HCT116 (cell line): Measurements from ENCODE around the gene SHANK3. TPM values are rescaled to one million over a fixed set of nuclear protein-coding genes. Genes with fewer than 3 reads are reported as not detected.

Experiments used
- ATAC-seq: fragments of 200-7000 bp; cut with Tn5 transposase; 2 replicates; pipeline ENCODE4 v1.9.1; 2020; ENCODE audit warnings: mild to moderate bottlenecking, moderate library complexity
- BruUV-seq: library from RNA; stranded (reverse); fragments of 400-500 nt; replicated peaks from 2 replicates; lab custom pipeline; 2021; lab: Mats Ljungman, UMichigan
- CTCF ChIA-PET: fragments of 300-600 bp; sonication (Branson Sonifier 250); formaldehyde crosslinking; loops from one replicate; lab custom pipeline; 2021; ENCODE audit warnings: antibody characterized with exemption; lab: Charles Lee
- POLR2A ChIA-PET: fragments of 300-600, 350-600 bp; sonication (Branson Sonifier 250); formaldehyde crosslinking; loops from one replicate; lab custom pipeline; 2021; ENCODE audit warnings: antibody characterized with exemption; lab: Charles Lee
- RAD21 ChIA-PET, 2 experiments: fragments of 300-600 bp; sonication (Branson Sonifier 250); formaldehyde crosslinking; loops; one replicate each; lab custom pipeline; 2023; ENCODE audit warnings: low total read pairs in 2 of 2; ENCODE audit not compliant: uncharacterized antibody in 2 of 2, unreplicated experiment in 2 of 2, low non-redundant PET in 1 of 2; lab: Charles Lee
- DNase-seq: peaks from one replicate; pipeline ENCODE4 v3.0.0-alpha.2; 2010; ENCODE audit warnings: low read depth, low spot score
- H2AFZ ChIP-seq: fragments of 200-600 bp; shearing (Covaris generic), sonication (generic); 2 replicates; pipeline ENCODE4 v1.6.1; 2017; ENCODE audit warnings: low read depth, mixed run types, mixed read lengths, antibody characterized with exemption, low read length; ENCODE audit not compliant: poor library complexity, severe bottlenecking
- H3K27ac ChIP-seq: 2 replicates; pipeline ENCODE4 v1.5.1; 2012; ENCODE audit warnings: low read depth, low read length
- H3K27me3 ChIP-seq: fragments of 200-600 bp; sonication (generic); 2 replicates; pipeline ENCODE4 v1.6.1; 2016; ENCODE audit warnings: mixed run types, low read length, mixed read lengths; ENCODE audit not compliant: insufficient read depth
- H3K36me3 ChIP-seq, 2 experiments: fragments of 200-500 bp in 1 of 2; fragments of 200-600 bp in 1 of 2; sonication (Bioruptor generic) in 1 of 2; sonication (generic) in 1 of 2; 2 replicates each; pipeline versions ENCODE4 v1.5.1 to v1.6.1; 2014 to 2016; ENCODE audit warnings: low read length in 2 of 2, inconsistent platforms in 1 of 2, mixed read lengths in 1 of 2, mixed run types in 1 of 2; ENCODE audit not compliant: insufficient read depth in 2 of 2, control insufficient read depth in 1 of 2
- H3K4me1 ChIP-seq, 2 experiments: fragments of 200-600 bp in 1 of 2; sonication (generic) in 1 of 2; 2 replicates each; pipeline versions ENCODE4 v1.5.1 to v1.6.1; 2012 to 2017; ENCODE audit warnings: low read length in 2 of 2, inconsistent platforms in 1 of 2, mild to moderate bottlenecking in 1 of 2, mixed read lengths in 1 of 2, mixed run types in 1 of 2, moderate library complexity in 1 of 2; ENCODE audit not compliant: insufficient read depth in 2 of 2, control insufficient read depth in 1 of 2
- H3K4me2 ChIP-seq: fragments of 200-600 bp; sonication (generic); 2 replicates; pipeline ENCODE4 v1.6.1; 2017; ENCODE audit warnings: mixed run types, low read length, mixed read lengths
- H3K4me3 ChIP-seq, 2 experiments: fragments of 200-600 bp in 1 of 2; sonication (generic) in 1 of 2; replicated peaks in 1 of 2; 2 replicates each; pipeline ENCODE4 v1.5.1; 2011 to 2016; ENCODE audit warnings: low read length in 2 of 2, control low read depth in 1 of 2, low read depth in 1 of 2, mild to moderate bottlenecking in 1 of 2, mixed read lengths in 1 of 2, mixed run types in 1 of 2
- H3K79me2 ChIP-seq: fragments of 200-600 bp; sonication (generic); 2 replicates; pipeline ENCODE4 v1.6.1; 2017; ENCODE audit warnings: mild to moderate bottlenecking, mixed run types, low read length, moderate library complexity, mixed read lengths; ENCODE audit not compliant: insufficient read depth
- H3K9ac ChIP-seq: fragments of 200-600 bp; sonication (generic); 2 replicates; pipeline ENCODE4 v1.6.1; 2016; ENCODE audit warnings: low read length, mixed read lengths
- H3K9me2 ChIP-seq: fragments of 200-600 bp; sonication (generic), shearing (Covaris generic); 2 replicates; pipeline ENCODE4 v1.6.1; 2017; ENCODE audit warnings: mixed run types, mild to moderate bottlenecking, moderate library complexity; ENCODE audit not compliant: insufficient read depth
- H3K9me3 ChIP-seq, 2 experiments: fragments of 200-500 bp in 1 of 2; fragments of 200-600 bp in 1 of 2; sonication (Bioruptor generic) in 1 of 2; sonication (generic) in 1 of 2; 2 replicates each; pipeline ENCODE4 v1.6.1; 2014 to 2017; ENCODE audit warnings: low read length in 2 of 2, mixed read lengths in 2 of 2, inconsistent platforms in 1 of 2, low read depth in 1 of 2, mild to moderate bottlenecking in 1 of 2, mixed run types in 1 of 2, moderate library complexity in 1 of 2; ENCODE audit not compliant: control insufficient read depth in 1 of 2, insufficient read depth in 1 of 2
- H4K20me1 ChIP-seq: fragments of 200-600 bp; sonication (generic), shearing (Covaris generic); 2 replicates; pipeline ENCODE4 v1.6.1; 2017; ENCODE audit warnings: mixed run types, mild to moderate bottlenecking, moderate library complexity; ENCODE audit not compliant: insufficient read depth
- EGR1 ChIP-seq: IDR thresholded peaks from 2 replicates; pipeline ENCODE4 v1.6.1; 2012; ENCODE audit warnings: low read depth
- FOSL1 ChIP-seq: IDR thresholded peaks from 2 replicates; pipeline ENCODE4 v1.6.1; 2012; ENCODE audit warnings: low read depth
- POLR2A ChIP-seq: IDR thresholded peaks from 2 replicates; pipeline ENCODE4 v1.7.0; 2011; ENCODE audit warnings: borderline replicate concordance; ENCODE audit not compliant: insufficient read depth, insufficient read length; ENCODE audit errors: extremely low read depth
- POLR2AphosphoS5 ChIP-seq: IDR thresholded peaks from 2 replicates; pipeline ENCODE4 v1.6.1; 2011; ENCODE audit warnings: mild to moderate bottlenecking, low read depth, low read length, moderate library complexity
- SP1 ChIP-seq: IDR thresholded peaks from 2 replicates; pipeline ENCODE4 v1.6.1; 2012; ENCODE audit warnings: low read depth
- TCF7L2 ChIP-seq: IDR thresholded peaks from 2 replicates; pipeline ENCODE4 v1.7.0; 2011; ENCODE audit warnings: borderline replicate concordance, inconsistent platforms; ENCODE audit not compliant: insufficient read depth, insufficient read length; ENCODE audit errors: extremely low read depth
- ZFX ChIP-seq: fragments of 450-650 bp; IDR thresholded peaks from 2 replicates; pipeline ENCODE4 v1.6.1; 2017
- intact Hi-C: fragments of 100-400 bp; cut with micrococcal nuclease; formaldehyde crosslinking; loops from 2 replicates; pipeline ENCODE4 v1.10.0; 2022
- total RNA-seq: library from RNA; stranded (reverse); gene quantifications from one replicate; pipeline ENCODE4 v1.2.1, GENCODE V29; 2021; ENCODE audit not compliant: unreplicated experiment
- TF ChIP-seq, protein P1 (sequence below): IDR thresholded peaks from 2 replicates; pipeline ENCODE4 v1.6.1; 2012

Gene SHANK3
- total RNA-seq, 1 experiment from 2014 or later = 16.0 TPM

DNA sequence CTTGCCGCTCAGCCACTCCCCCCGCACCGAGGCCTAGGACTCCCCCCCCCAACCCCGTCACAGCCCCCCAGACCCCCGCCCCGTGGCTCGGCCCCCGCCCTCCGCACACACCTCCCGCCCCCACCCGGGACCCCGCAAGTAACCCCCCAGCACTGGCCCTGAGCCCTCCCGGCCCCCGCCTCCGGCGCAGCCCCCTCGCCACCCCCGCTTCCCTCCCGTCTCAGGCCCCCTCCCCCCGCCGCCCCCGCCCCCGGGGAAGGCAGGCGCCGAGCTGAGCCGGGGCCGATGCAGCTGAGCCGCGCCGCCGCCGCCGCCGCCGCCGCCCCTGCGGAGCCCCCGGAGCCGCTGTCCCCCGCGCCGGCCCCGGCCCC, 1.5 kb downstream of the SHANK3 start:
- RAD21 ChIA-PET = no interaction called here
- Histone ChIP-seq H4K20me1 (no peaks in the 10 kb centered on the region), H3K27ac (no peak overlapping the region), H3K4me3 (peak overlapping the region in 1 of 2 experiments; percentile 9; a peak in 2 of 4 replicates), H3K9me3 (no peaks in the 10 kb centered on the region), H3K4me2 (no peak overlapping the region), H3K9me2 (no peaks in the 10 kb centered on the region), H3K4me1 (peaks cover 0 to 25% of the 10 kb centered on the region in 2 experiments; a peak in 3 of 4 replicates), H3K27me3 (no peaks in the 10 kb centered on the region), H3K36me3 (no peaks in the 10 kb centered on the region), H2AFZ (no peak overlapping the region), H3K79me2 (peaks cover 5% of the 10 kb centered on the region; the same call in 1 of the 2 replicates), H3K9ac (no peak overlapping the region)
- CTCF ChIA-PET = no interaction called here
- BruUV-seq = no TSS peak
- no peak for TF ChIP-seq SP1
- no peak for TF ChIP-seq TCF7L2
- POLR2A ChIA-PET = no interaction called here
- intact Hi-C loops = no loop called here
- DNase-seq (no peak), ATAC-seq (peak; percentile 4; the same call in 1 of the 2 replicates)

DNA sequence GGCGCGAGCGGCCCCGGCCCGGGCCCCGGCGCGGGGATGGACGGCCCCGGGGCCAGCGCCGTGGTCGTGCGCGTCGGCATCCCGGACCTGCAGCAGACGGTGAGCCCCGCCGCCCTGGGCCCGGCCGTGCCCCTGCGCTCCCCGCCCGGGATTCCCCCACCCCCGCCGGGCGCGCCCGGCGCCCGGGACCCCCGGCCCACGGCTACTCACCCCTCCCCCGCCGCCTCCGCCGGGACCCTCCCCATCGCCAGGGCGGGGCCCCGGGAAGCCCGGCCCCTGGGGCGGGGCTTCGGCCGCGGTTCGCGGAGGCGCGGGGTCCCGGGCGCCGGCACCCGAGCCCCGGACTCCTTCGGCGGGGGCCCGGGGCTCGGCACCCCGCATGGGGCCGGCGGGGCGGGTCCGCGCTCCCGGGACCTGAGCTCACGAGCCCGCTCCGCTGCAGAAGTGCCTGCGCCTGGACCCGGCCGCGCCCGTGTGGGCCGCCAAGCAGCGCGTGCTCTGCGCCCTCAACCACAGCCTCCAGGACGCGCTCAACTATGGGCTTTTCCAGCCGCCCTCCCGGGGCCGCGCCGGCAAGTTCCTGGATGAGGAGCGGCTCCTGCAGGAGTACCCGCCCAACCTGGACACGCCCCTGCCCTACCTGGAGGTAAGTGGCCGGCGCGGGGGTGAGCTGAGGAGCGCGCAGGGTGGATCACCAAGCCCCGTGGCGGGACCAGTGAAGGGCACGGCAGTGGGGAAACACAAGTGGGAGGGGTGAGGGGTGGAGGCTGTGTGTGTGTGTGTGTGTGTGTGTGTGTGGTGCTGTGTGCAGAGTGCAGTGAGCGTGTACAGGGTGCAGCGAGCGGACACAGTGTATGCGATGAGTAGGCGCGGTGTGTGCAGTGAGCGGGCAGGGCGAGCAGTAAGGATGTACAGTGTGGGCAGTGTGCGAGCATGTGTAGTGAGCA, 2.3 kb downstream of the SHANK3 start:
- intact Hi-C loops = no loop called here
- Histone ChIP-seq H3K79me2 (peaks cover 5% of the 10 kb centered on the region; the same call in 1 of the 2 replicates), H3K9me3 (no peaks in the 10 kb centered on the region), H3K4me2 (peak overlapping the region; percentile 95), H3K27me3 (no peaks in the 10 kb centered on the region), H4K20me1 (no peaks in the 10 kb centered on the region), H3K27ac (peak overlapping the region; percentile 81), H2AFZ (peak overlapping the region; percentile 26), H3K4me1 (peaks cover 0 to 25% of the 10 kb centered on the region in 2 experiments; a peak in 3 of 4 replicates), H3K36me3 (no peaks in the 10 kb centered on the region), H3K4me3 (peak overlapping the region; percentile 56 to 82), H3K9me2 (no peaks in the 10 kb centered on the region), H3K9ac (peak overlapping the region; percentile 64)
- RAD21 ChIA-PET = no interaction called here
- POLR2A ChIA-PET = no interaction called here
- peak; percentile 89 for ATAC-seq
- BruUV-seq = no TSS peak
- CTCF ChIA-PET = no interaction called here
- DNase-seq = peak; percentile 61
- TF ChIP-seq POLR2A (no peak), EGR1 (no peak), TCF7L2 (peak; percentile 8), POLR2AphosphoS5 (peak; percentile 61), ZFX (no peak), FOSL1 (no peak)
- TF ChIP-seq, protein P1, sequence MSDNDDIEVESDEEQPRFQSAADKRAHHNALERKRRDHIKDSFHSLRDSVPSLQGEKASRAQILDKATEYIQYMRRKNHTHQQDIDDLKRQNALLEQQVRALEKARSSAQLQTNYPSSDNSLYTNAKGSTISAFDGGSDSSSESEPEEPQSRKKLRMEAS = peak; percentile 71
